ENCODE measurements around the gene MYO5B.

MYO5B gene

DNA sequence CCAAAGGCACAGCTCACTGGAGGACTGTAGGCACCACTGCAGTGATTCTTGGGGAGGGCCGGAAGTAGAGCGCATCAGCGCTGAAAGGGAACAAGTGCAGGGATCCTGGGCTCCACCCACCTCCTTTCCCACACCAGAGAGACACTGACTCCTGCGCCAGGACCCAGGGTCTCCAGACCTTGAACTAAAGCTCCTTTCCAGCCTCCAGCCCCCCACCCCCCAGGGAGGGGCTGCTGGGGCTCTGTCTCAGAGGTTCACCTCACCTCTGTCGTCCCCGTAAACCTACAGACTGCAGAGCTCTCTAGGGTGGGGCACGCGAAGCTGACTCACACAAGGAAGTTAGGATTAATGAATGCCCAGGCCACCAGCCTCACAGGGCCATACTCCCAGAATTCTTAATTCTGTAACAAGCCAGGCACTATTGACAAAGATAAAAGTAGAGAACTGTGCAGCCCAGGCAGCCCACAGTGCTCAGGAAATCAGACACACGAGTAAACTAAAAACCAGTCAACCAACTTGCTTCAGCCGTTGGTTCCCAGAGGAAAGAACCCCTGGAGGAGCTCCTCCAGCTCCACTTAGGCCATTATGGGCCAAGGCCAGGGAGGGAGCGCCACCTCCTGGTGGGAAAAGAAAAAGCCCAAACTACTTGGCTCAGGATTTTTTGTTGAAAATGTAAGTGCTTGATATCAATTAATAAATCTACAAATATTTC is 336.5 kb downstream of the MYO5B start:
- H3K36me3 ChIP-seq, result no peaks in the 10 kb centered on the region
- H3K27me3 ChIP-seq (ENCODE audit: insufficient read depth, low read depth, severe bottlenecking), result no peaks in the 10 kb centered on the region
- DNase-seq, result peak; percentile 80
- H3K27ac ChIP-seq, result no peak overlapping the region
- no peak overlapping the region for H3K4me3 ChIP-seq (ENCODE audit: low read depth, low read length)
- TF ChIP-seq CTCF (IDR thresholded peaks at IDR 0.05; ENCODE audit: low read depth, low read length), result peak; percentile 84
- no peaks in the 10 kb centered on the region for H3K9me3 ChIP-seq (ENCODE audit: severe bottlenecking)

- Histone ChIP-seq H3K27me3 (ENCODE audit: insufficient read depth, low read depth, severe bottlenecking) (no peaks in the 10 kb centered on the region), H3K36me3 (no peaks in the 10 kb centered on the region), H3K27ac (no peak overlapping the region), H3K9me3 (ENCODE audit: severe bottlenecking) (no peaks in the 10 kb centered on the region), H3K4me3 (ENCODE audit: low read depth, low read length) (no peak overlapping the region)
- DNase-seq, result no peak
- TF ChIP-seq CTCF (IDR thresholded peaks at IDR 0.05; ENCODE audit: low read depth, low read length), result peak; percentile 51
Observed at GRCh38 chr18:49857708-49858107, 337.2 kb downstream of the MYO5B start.

GRCh38 chr18:49856496-49856895 is 338.5 kb downstream of the MYO5B start:
- DNase-seq, result no peak
- Histone ChIP-seq H3K9me3 (ENCODE audit: severe bottlenecking) (no peaks in the 10 kb centered on the region), H3K27me3 (ENCODE audit: insufficient read depth, low read depth, severe bottlenecking) (no peaks in the 10 kb centered on the region), H3K27ac (no peak overlapping the region), H3K36me3 (no peaks in the 10 kb centered on the region), H3K4me3 (ENCODE audit: low read depth, low read length) (no peak overlapping the region)
- TF ChIP-seq CTCF (IDR thresholded peaks at IDR 0.05; ENCODE audit: low read depth, low read length), result no peak

- no peak overlapping the region for H3K4me3 ChIP-seq (ENCODE audit: low read depth, low read length)
- no peaks in the 10 kb centered on the region for H3K36me3 ChIP-seq
- DNase-seq, result no peak
- no peaks in the 10 kb centered on the region for H3K27me3 ChIP-seq (ENCODE audit: insufficient read depth, low read depth, severe bottlenecking)
- H3K9me3 ChIP-seq (ENCODE audit: severe bottlenecking), result no peaks in the 10 kb centered on the region
- no peak for TF ChIP-seq CTCF (IDR thresholded peaks at IDR 0.05; ENCODE audit: low read depth, low read length)
- no peak overlapping the region for H3K27ac ChIP-seq
Observed at GRCh38 chr18:49855711-49856415, 339.1 kb downstream of the MYO5B start.

- Histone ChIP-seq H3K36me3 (no peaks in the 10 kb centered on the region), H3K9me3 (ENCODE audit: severe bottlenecking) (no peaks in the 10 kb centered on the region), H3K4me3 (ENCODE audit: low read depth, low read length) (no peak overlapping the region), H3K27me3 (ENCODE audit: insufficient read depth, low read depth, severe bottlenecking) (no peaks in the 10 kb centered on the region), H3K27ac (no peak overlapping the region)
- DNase-seq, result no peak
- TF ChIP-seq CTCF (IDR thresholded peaks at IDR 0.05; ENCODE audit: low read depth, low read length), result no peak
Observed at GRCh38 chr18:49854681-49855080, 340.3 kb downstream of the MYO5B start.
